B cell (primary cell): ENCODE data around the gene CHRNA4. TPM values are rescaled to one million over a fixed set of nuclear protein-coding genes. Genes with fewer than 3 reads are reported as not detected.

Source experiments
- ATAC-seq: fragments of 200-7000 bp; cut with Tn5 transposase; one replicate; pipeline ENCODE4 v1.10.0; 2021; ENCODE audit warnings: low read depth, mild to moderate bottlenecking, moderate number of reproducible peaks, moderate library complexity
- CTCF ChIA-PET: fragments of 350-600 bp; sonication (Branson Sonifier 250); formaldehyde crosslinking; loops from one replicate; lab custom pipeline; 2021; ENCODE audit warnings: antibody characterized with exemption, inconsistent platforms; lab: Charles Lee
- POLR2A ChIA-PET: fragments of 350-600 bp; sonication (Branson Sonifier 250); formaldehyde crosslinking; loops from one replicate; lab custom pipeline; 2021; ENCODE audit warnings: antibody characterized with exemption; lab: Charles Lee
- DNase-seq: peaks from one replicate; pipeline ENCODE4 v3.0.0; 2013
- H2AFZ ChIP-seq: 2 replicates; pipeline ENCODE4 v1.6.1; 2012; ENCODE audit warnings: mild to moderate bottlenecking, low read depth, low read length; ENCODE audit not compliant: insufficient read depth, poor library complexity, severe bottlenecking
- H3K27ac ChIP-seq, 2 donors: 1 replicate in 1 of 2; 2 replicates in 1 of 2; pipeline ENCODE4 v1.5.1; 2012 to 2013; ENCODE audit warnings: low read length in 2 of 2, mild to moderate bottlenecking in 2 of 2, moderate library complexity in 1 of 2
- H3K27me3 ChIP-seq, 4 experiments: fragments of 200-600 bp in 1 of 4; sonication (generic) in 1 of 4; replicated peaks in 1 of 4; 1 replicate in 2 of 4; 2 replicates in 2 of 4; pipeline versions ENCODE4 v1.6.1 to v1.7.0; 2013 to 2016; ENCODE audit warnings: low read length in 3 of 4, mild to moderate bottlenecking in 2 of 4, mixed read lengths in 1 of 4, moderate library complexity in 1 of 4; ENCODE audit not compliant: insufficient read depth in 4 of 4, control insufficient read depth in 3 of 4; ENCODE audit errors: control extremely low read depth in 1 of 4
- H3K36me3 ChIP-seq, 2 experiments: replicated peaks in 1 of 2; 1 replicate in 1 of 2; 2 replicates in 1 of 2; pipeline versions ENCODE4 v1.6.1 to v1.7.1; 2013; ENCODE audit warnings: low read length in 1 of 2; ENCODE audit not compliant: insufficient read depth in 2 of 2, control insufficient read depth in 1 of 2; ENCODE audit errors: control extremely low read depth in 1 of 2, extremely low read depth in 1 of 2
- H3K4me1 ChIP-seq, 2 donors: fragments of 200-600 bp in 1 of 2; sonication (generic) in 1 of 2; 1 replicate in 1 of 2; 2 replicates in 1 of 2; pipeline versions ENCODE4 v1.5.1 to v1.6.1; 2013 to 2017; ENCODE audit warnings: low read length in 2 of 2; ENCODE audit not compliant: control insufficient read depth in 2 of 2, insufficient read depth in 2 of 2
- H3K4me2 ChIP-seq: replicated peaks from 2 replicates; pipeline ENCODE3; 2012; ENCODE audit warnings: mild to moderate bottlenecking, low read depth, low read length; ENCODE audit not compliant: poor library complexity, severe bottlenecking
- H3K4me3 ChIP-seq, 5 experiments: fragments of 200-600 bp in 1 of 5; sonication (generic) in 1 of 5; 1 replicate in 3 of 5; 2 replicates in 2 of 5; pipeline versions ENCODE4 v1.5.1 to v1.7.0; 2011 to 2016; ENCODE audit warnings: low read length in 4 of 5, mild to moderate bottlenecking in 4 of 5, low read depth in 2 of 5, control low read depth in 1 of 5, moderate library complexity in 1 of 5; ENCODE audit not compliant: insufficient read depth in 1 of 5; ENCODE audit errors: control extremely low read depth in 1 of 5, extremely low read depth in 1 of 5
- H3K79me2 ChIP-seq: fragments of 200-600 bp; sonication (generic); one replicate; pipeline ENCODE4 v1.6.0; 2016; ENCODE audit warnings: low read length; ENCODE audit not compliant: control insufficient read depth, insufficient read depth
- H3K9ac ChIP-seq: fragments of 200-600 bp; sonication (generic); 2 replicates; pipeline ENCODE4 v1.6.1; 2017; ENCODE audit warnings: mild to moderate bottlenecking, low read length, moderate library complexity
- H3K9me3 ChIP-seq, 3 donors: one replicate each; pipeline versions ENCODE4 v1.6.1 to v1.7.1; 2013; ENCODE audit warnings: low read length in 2 of 3; ENCODE audit not compliant: control insufficient read depth in 2 of 3, insufficient read depth in 1 of 3; ENCODE audit errors: control extremely low read depth in 1 of 3
- H4K20me1 ChIP-seq: 2 replicates; pipeline ENCODE4 v1.6.0; 2012; ENCODE audit warnings: mild to moderate bottlenecking, low read length; ENCODE audit not compliant: insufficient read depth, control insufficient read depth, poor library complexity, severe bottlenecking
- H3K27ac Mint-ChIP-seq: one replicate; pipeline ENCODE4 v1.8.0; 2021; ENCODE audit warnings: mixed read lengths
- H3K27me3 Mint-ChIP-seq: one replicate; pipeline ENCODE4 v1.8.0; 2021; ENCODE audit warnings: mixed read lengths
- H3K4me1 Mint-ChIP-seq: one replicate; pipeline ENCODE4 v1.8.0; 2021; ENCODE audit warnings: mixed read lengths
- H3K4me3 Mint-ChIP-seq: one replicate; pipeline ENCODE4 v1.8.0; 2021; ENCODE audit warnings: mixed read lengths
- H3K9me3 Mint-ChIP-seq: one replicate; pipeline ENCODE4 v1.8.0; 2022; ENCODE audit warnings: mixed read lengths; ENCODE audit not compliant: insufficient read depth
- CTCF ChIP-seq: fragments of 200-600 bp; IDR thresholded peaks from one replicate; pipeline ENCODE4 v1.8.0; 2022; ENCODE audit warnings: antibody characterized with exemption, mild to moderate bottlenecking
- EZH2 ChIP-seq: IDR thresholded peaks from 2 replicates; pipeline ENCODE4 v1.6.1; 2012; ENCODE audit warnings: borderline replicate concordance, low read depth, mild to moderate bottlenecking, moderate library complexity, low read length; ENCODE audit not compliant: insufficient read depth, poor library complexity, severe bottlenecking
- WGBS: methylation state at CpG from one replicate; pipeline ENCODE4 v1.1.5; 2013; ENCODE audit warnings: missing lambda C conversion rate; ENCODE audit not compliant: insufficient coverage; 5-methylcytosine and 5-hydroxymethylcytosine counted together
- intact Hi-C: fragments of 100-400 bp; cut with micrococcal nuclease; formaldehyde crosslinking; loops from one replicate; pipeline ENCODE4 v1.10.0; 2022
- polyA plus RNA-seq: library from polyadenylated mRNA; depleted of rRNA; stranded (reverse); fragments of >200 nt; gene quantifications from 2 replicates; pipeline ENCODE4 v1.2.3, GENCODE V29; 2012
- total RNA-seq, 2 donors: library from RNA; stranded (reverse); fragments of 120-200 nt in 1 of 2; gene quantifications; 1 replicate in 1 of 2; 2 replicates in 1 of 2; pipeline versions ENCODE4 v1.2.3 to v1.2.4, GENCODE V29; 2013 to 2022

The CHRNA4 gene
- total and polyA plus RNA-seq, 2 donors (not counting 1 experiment from before 2014, with no cell fraction given): not detected

GRCh38 chr20:63315731-63316491, 45.2 kb downstream of the CHRNA4 start:
- ChIA-PET CTCF (no interaction called here), POLR2A (no interaction called here)
- Histone ChIP-seq H2AFZ (no peak overlapping the region), H3K4me2 (no peak overlapping the region), H3K4me1 (no peaks in the 10 kb centered on the region), H4K20me1 (no peaks in the 10 kb centered on the region), H3K79me2 (no peaks in the 10 kb centered on the region), H3K27ac (no peak overlapping the region), H3K36me3 (no peaks in the 10 kb centered on the region), H3K9me3 (no peaks in the 10 kb centered on the region), H3K27me3 (peaks cover 0 to 2% (median 0%) of the 10 kb centered on the region in 4 experiments), H3K9ac (no peak overlapping the region), H3K4me3 (no peak overlapping the region)
- no peak overlapping the region for H3K27ac Mint-ChIP-seq
- no peaks in the 10 kb centered on the region for H3K4me1 Mint-ChIP-seq
- H3K4me3 Mint-ChIP-seq: no peak overlapping the region
- WGBS: 85% methylated on average over 22 of the region's 31 CpGs
- DNase-seq (no peak), ATAC-seq (no peak)
- no peaks in the 10 kb centered on the region for H3K27me3 Mint-ChIP-seq
- TF ChIP-seq CTCF: no peak
- TF ChIP-seq EZH2: no peak
- intact Hi-C loops: no loop called here
- no peaks in the 10 kb centered on the region for H3K9me3 Mint-ChIP-seq

- H3K4me3 Mint-ChIP-seq: no peak overlapping the region
- WGBS: 69% methylated on average over 13 of the region's 15 CpGs
- no peak overlapping the region for H3K27ac Mint-ChIP-seq
- Histone ChIP-seq H3K4me2 (no peak overlapping the region), H3K4me3 (no peak overlapping the region), H3K79me2 (no peaks in the 10 kb centered on the region), H3K36me3 (no peaks in the 10 kb centered on the region), H2AFZ (no peak overlapping the region), H4K20me1 (no peaks in the 10 kb centered on the region), H3K9ac (no peak overlapping the region), H3K4me1 (no peaks in the 10 kb centered on the region), H3K27ac (no peak overlapping the region), H3K27me3 (peaks cover 0 to 2% (median 0%) of the 10 kb centered on the region in 4 experiments), H3K9me3 (no peaks in the 10 kb centered on the region)
- no peaks in the 10 kb centered on the region for H3K27me3 Mint-ChIP-seq
- no peak for DNase-seq
- ChIA-PET CTCF (no interaction called here), POLR2A (no interaction called here)
- TF ChIP-seq EZH2 (no peak), CTCF (no peak)
- no peaks in the 10 kb centered on the region for H3K9me3 Mint-ChIP-seq
- no peaks in the 10 kb centered on the region for H3K4me1 Mint-ChIP-seq
- no peak for ATAC-seq
- intact Hi-C loops: no loop called here
Observed at GRCh38 chr20:63315240-63315689, 45.9 kb downstream of the CHRNA4 start.
